HepG2 (cell line): ENCODE results near the gene RAB39A. TPM values are rescaled to one million over a fixed set of nuclear protein-coding genes. Genes with fewer than 3 reads are reported as not detected.

Experiments used
- ATF2 ChIP-seq: sonication (generic); formaldehyde crosslinking; IDR thresholded peaks from 2 replicates; pipeline ENCODE4 v1.4.0; 2020; ENCODE audit warnings: missing genetic modification reagents
- FOXA1 ChIP-seq, 2 experiments: fragments of 450-650 bp in 1 of 2; sonication (generic) in 1 of 2; formaldehyde crosslinking in 1 of 2; IDR thresholded peaks; 2 replicates each; pipeline versions ENCODE4 v1.4.0 to v1.6.1; 2016 to 2020; ENCODE audit warnings: missing genetic modification reagents in 1 of 2
- FOXJ3 ChIP-seq: sonication (generic); formaldehyde crosslinking; IDR thresholded peaks from 2 replicates; pipeline ENCODE4 v1.4.0; 2020; ENCODE audit warnings: missing genetic modification reagents, mild to moderate bottlenecking, borderline replicate concordance
- GATAD1 ChIP-seq: IDR thresholded peaks from 2 replicates; pipeline ENCODE4 v1.6.1; 2016; ENCODE audit warnings: missing genetic modification reagents, missing compliant biosample characterization
- HBP1 ChIP-seq: IDR thresholded peaks from 2 replicates; pipeline ENCODE4 v1.6.1; 2016; ENCODE audit warnings: low read depth, control low read depth
- HMG20A ChIP-seq: IDR thresholded peaks from 2 replicates; pipeline ENCODE4 v1.6.1; 2016; ENCODE audit warnings: borderline replicate concordance
- HNF4A ChIP-seq: sonication (generic); formaldehyde crosslinking; IDR thresholded peaks from 2 replicates; pipeline ENCODE4 v1.4.0; 2020; ENCODE audit warnings: missing genetic modification reagents
- HOXA5 ChIP-seq: sonication (generic); formaldehyde crosslinking; IDR thresholded peaks from 2 replicates; pipeline ENCODE4 v1.4.0; 2020; ENCODE audit warnings: missing genetic modification reagents
- HOXA7 ChIP-seq: sonication (generic); formaldehyde crosslinking; IDR thresholded peaks from 2 replicates; pipeline ENCODE4 v1.8.1; 2022; ENCODE audit warnings: mild to moderate bottlenecking, missing genetic modification reagents, moderate library complexity
- KLF12 ChIP-seq: sonication (generic); formaldehyde crosslinking; IDR thresholded peaks from 2 replicates; pipeline ENCODE4 v1.4.0; 2020; ENCODE audit warnings: missing genetic modification reagents, borderline replicate concordance
- KMT2A ChIP-seq: sonication (generic); formaldehyde crosslinking; IDR thresholded peaks from 2 replicates; pipeline ENCODE4 v1.4.0; 2020; ENCODE audit warnings: missing genetic modification reagents
- MAX ChIP-seq: IDR thresholded peaks from 2 replicates; pipeline ENCODE4 v1.6.1; 2012; ENCODE audit warnings: inconsistent platforms
- PAX8 ChIP-seq: sonication (generic); formaldehyde crosslinking; IDR thresholded peaks from 2 replicates; pipeline ENCODE4 v1.8.0; 2022; ENCODE audit warnings: mild to moderate bottlenecking, missing genetic modification reagents, borderline replicate concordance
- RXRA ChIP-seq: sonication (generic); formaldehyde crosslinking; IDR thresholded peaks from 2 replicates; pipeline ENCODE4 v1.5.1; 2020; ENCODE audit warnings: missing genetic modification reagents
- TEAD2 ChIP-seq: sonication (generic); formaldehyde crosslinking; IDR thresholded peaks from 2 replicates; pipeline ENCODE4 v1.9.0; 2021; ENCODE audit warnings: missing genetic modification reagents
- ZBTB3 ChIP-seq: sonication (generic); formaldehyde crosslinking; IDR thresholded peaks from 2 replicates; pipeline ENCODE4 v1.4.0; 2020; ENCODE audit warnings: low read depth, mild to moderate bottlenecking, moderate library complexity, missing genetic modification reagents, borderline replicate concordance
- ZBTB34 ChIP-seq: sonication (generic); formaldehyde crosslinking; IDR thresholded peaks from 2 replicates; pipeline ENCODE4 v1.8.0; 2022; ENCODE audit warnings: mild to moderate bottlenecking, missing genetic modification reagents
- ZMYM2 ChIP-seq: sonication (generic); formaldehyde crosslinking; IDR thresholded peaks from 2 replicates; pipeline ENCODE4 v1.8.0; 2022; ENCODE audit warnings: mild to moderate bottlenecking, missing genetic modification reagents
- ZNF230 ChIP-seq: sonication (generic); formaldehyde crosslinking; IDR thresholded peaks from 2 replicates; pipeline ENCODE4 v1.4.0; 2020; ENCODE audit warnings: mild to moderate bottlenecking, missing genetic modification reagents
- ZNF234 ChIP-seq: sonication (generic); formaldehyde crosslinking; conservative IDR thresholded peaks from 2 replicates; pipeline ENCODE4 v1.5.1; 2020; ENCODE audit warnings: mild to moderate bottlenecking, missing genetic modification reagents
- ZNF432 ChIP-seq: sonication (generic); formaldehyde crosslinking; IDR thresholded peaks from 2 replicates; pipeline ENCODE4 v1.5.0; 2020; ENCODE audit warnings: missing genetic modification reagents, mild to moderate bottlenecking, borderline replicate concordance
- ZNF496 ChIP-seq: sonication (generic); formaldehyde crosslinking; IDR thresholded peaks from 2 replicates; pipeline ENCODE4 v1.8.1; 2023; ENCODE audit warnings: mild to moderate bottlenecking, moderate library complexity, missing genetic modification reagents; ENCODE audit not compliant: insufficient replicate concordance
- ZNF567 ChIP-seq: sonication (generic); formaldehyde crosslinking; IDR thresholded peaks from 2 replicates; pipeline ENCODE4 v1.8.1; 2023; ENCODE audit warnings: mild to moderate bottlenecking, missing genetic modification reagents, borderline replicate concordance
- ZNF572 ChIP-seq: sonication (generic); formaldehyde crosslinking; IDR thresholded peaks from 2 replicates; pipeline ENCODE4 v1.5.1; 2020; ENCODE audit warnings: mild to moderate bottlenecking, missing genetic modification reagents
- ZNF589 ChIP-seq: sonication (generic); formaldehyde crosslinking; conservative IDR thresholded peaks from 2 replicates; pipeline ENCODE4 v1.8.0; 2022; ENCODE audit warnings: mild to moderate bottlenecking, moderate library complexity, missing genetic modification reagents
- ZNF672 ChIP-seq: sonication (generic); formaldehyde crosslinking; IDR thresholded peaks from 2 replicates; pipeline ENCODE4 v1.8.1; 2022; ENCODE audit warnings: missing genetic modification reagents
- polyA plus RNA-seq, 8 experiments: library from polyadenylated mRNA; depleted of rRNA in 3 of 8; stranded (reverse) in 7 of 8; unstranded in 1 of 8; fragments of >200 nt; fragmentation: Illumina TruSeq in 4 of 8; extraction: Trizol in 4 of 8; gene quantifications; 2 replicates each; pipeline versions ENCODE4 v1.2.1 to v1.2.3, GENCODE V29; 2011 to 2016; ENCODE audit warnings: low read depth in 4 of 8, missing spikeins in 1 of 8, mixed read lengths in 1 of 8; ENCODE audit not compliant: insufficient read depth in 1 of 8
- total RNA-seq, 5 experiments: library from RNA; depleted of rRNA; stranded (reverse); fragments of >200 nt; fragmentation: Illumina TruSeq; extraction: Trizol; gene quantifications; 2 replicates each; pipeline ENCODE4 v1.2.3, GENCODE V29; 2016; ENCODE audit warnings: low read depth in 1 of 5

The RAB39A gene
- total and polyA plus RNA-seq, 2 of the 13 experiments (the other 11 are each of a cell fraction or from before 2014, with no cell fraction given), result not detected

DNA sequence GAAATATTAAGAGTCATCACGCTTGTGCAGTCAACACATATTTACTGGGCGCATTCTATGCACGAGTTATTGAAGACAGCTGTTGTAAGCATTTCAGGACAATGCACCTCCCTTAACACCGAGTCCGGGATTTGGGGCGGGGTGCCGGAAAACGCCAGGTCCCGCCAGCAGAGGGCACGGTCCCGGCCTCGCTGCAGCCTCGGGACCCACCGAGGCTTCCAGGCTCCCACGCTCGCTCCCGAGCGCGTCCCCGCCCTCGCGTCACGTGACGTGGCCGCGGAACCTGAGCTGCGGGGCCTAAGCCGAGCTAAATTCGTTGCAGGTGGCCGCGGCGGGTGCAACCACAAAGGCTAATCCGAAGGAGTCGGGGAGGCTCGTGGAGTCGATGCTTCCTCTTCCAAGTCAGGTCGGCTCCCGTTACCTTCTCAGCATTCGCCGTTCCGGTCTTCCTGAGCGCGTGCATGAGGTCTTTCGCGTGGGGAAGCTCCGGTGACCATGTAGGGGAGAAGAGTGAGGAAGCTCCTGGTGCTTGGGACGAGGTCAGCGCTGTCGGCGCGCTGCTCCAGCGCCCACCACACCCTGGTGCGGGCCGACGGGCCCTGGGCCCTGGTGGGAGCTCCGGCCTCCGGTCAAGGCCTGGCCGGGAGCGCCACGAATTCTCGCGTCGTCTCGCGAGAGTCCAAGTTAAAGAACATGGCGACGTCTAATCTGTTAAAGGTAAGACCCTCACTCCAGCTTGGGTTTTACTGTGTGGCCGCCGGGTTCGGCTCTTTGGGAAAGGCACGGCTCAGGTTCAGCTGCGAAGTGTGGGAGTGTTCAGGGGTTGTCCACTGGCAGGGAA, 80.6 kb downstream of the RAB39A start, which contains the start of gene CUL5 (continued):
- peak; percentile 46; the same call in 1 of the 2 replicates for TF ChIP-seq ATF2 (CRISPR knock-in tag)
- TF ChIP-seq TEAD2 (CRISPR knock-in tag), result peak; percentile 16; the same call in 1 of the 2 replicates
- 0 out of 2 replicates have a peak, but pooled peaks have one; percentile 42 for TF ChIP-seq HBP1 (CRISPR knock-in tag)
- no peak for TF ChIP-seq ZNF672 (CRISPR knock-in tag)
- peak; percentile 78; the same call in 1 of the 2 replicates for TF ChIP-seq KLF12 (CRISPR knock-in tag)
- TF ChIP-seq FOXJ3 (CRISPR knock-in tag), result peak; percentile 19
- 0 out of 2 replicates have a peak, but pooled peaks have one; percentile 5 for TF ChIP-seq HMG20A
- TF ChIP-seq MAX, result peak; percentile 88
- no peak for TF ChIP-seq ZNF234
- TF ChIP-seq RXRA, result peak; percentile 82; the same call in 1 of the 2 replicates
- TF ChIP-seq ZMYM2, result peak; percentile 72
- no peak for TF ChIP-seq FOXA1 (IDR thresholded peaks at IDR 0.05)
- no peak for TF ChIP-seq FOXA1 (CRISPR knock-in tag; IDR thresholded peaks at IDR 0.05)
- TF ChIP-seq ZNF230 (CRISPR knock-in tag), result peak; percentile 88
- TF ChIP-seq ZNF496 (CRISPR knock-in tag), result no peak
- TF ChIP-seq HOXA5 (CRISPR knock-in tag), result peak; percentile 86
- no peak for TF ChIP-seq ZNF432 (CRISPR knock-in tag)
- TF ChIP-seq ZNF567 (CRISPR knock-in tag), result no peak
- no peak for TF ChIP-seq ZNF572 (CRISPR knock-in tag)
- TF ChIP-seq ZNF589 (CRISPR knock-in tag), result peak; percentile 95
- TF ChIP-seq KMT2A, result peak; percentile 90
- TF ChIP-seq GATAD1 (CRISPR knock-in tag), result peak; percentile 77
- 0 out of 2 replicates have a peak, but pooled peaks have one; percentile 3 for TF ChIP-seq HNF4A (CRISPR knock-in tag)
- TF ChIP-seq HOXA7 (CRISPR knock-in tag), result no peak
- TF ChIP-seq ZBTB3 (CRISPR knock-in tag), result 0 out of 2 replicates have a peak, but pooled peaks have one; percentile 25
- no peak for TF ChIP-seq ZBTB34
- TF ChIP-seq PAX8 (CRISPR knock-in tag), result peak; percentile 93; the same call in 1 of the 2 replicates
